Natural killer cell (primary cell): ENCODE results near the gene RNASET2. TPM values are rescaled to one million over a fixed set of nuclear protein-coding genes. Genes with fewer than 3 reads are reported as not detected.

Source experiments
- ATAC-seq, 3 donors: fragments of 150-1000 bp in 2 of 3; fragments of 200-7000 bp in 1 of 3; cut with Tn5 transposase; 1 replicate in 1 of 3; 2 replicates in 2 of 3; pipeline ENCODE4 v1.10.0; 2021; ENCODE audit warnings: mild to moderate bottlenecking in 2 of 3, moderate library complexity in 2 of 3
- DNase-seq, 2 donors: peaks; one replicate each; pipeline versions ENCODE4 v3.0.0 to v3.0.0-alpha.2; 2013 to 2021; ENCODE audit warnings: mixed read lengths in 1 of 2
- H3K27ac ChIP-seq: one replicate; pipeline ENCODE4 v1.5.1; 2013; ENCODE audit warnings: mild to moderate bottlenecking, low read length
- H3K27me3 ChIP-seq: one replicate; pipeline ENCODE4 v1.6.1; 2013; ENCODE audit warnings: low read length; ENCODE audit not compliant: control insufficient read depth, insufficient read depth
- H3K36me3 ChIP-seq: one replicate; pipeline ENCODE4 v1.6.1; 2013; ENCODE audit warnings: low read length; ENCODE audit not compliant: control insufficient read depth, insufficient read depth
- H3K4me1 ChIP-seq: one replicate; pipeline ENCODE4 v1.6.1; 2013; ENCODE audit warnings: low read length; ENCODE audit not compliant: control insufficient read depth, insufficient read depth
- H3K4me3 ChIP-seq: one replicate; pipeline ENCODE4 v1.5.1; 2013; ENCODE audit warnings: low read length
- H3K9me3 ChIP-seq: one replicate; pipeline ENCODE4 v1.6.1; 2013; ENCODE audit warnings: low read length; ENCODE audit not compliant: control insufficient read depth, insufficient read depth
- H3K27ac Mint-ChIP-seq, 2 donors: one replicate each; pipeline ENCODE4 v1.8.0; 2022; ENCODE audit warnings: mild to moderate bottlenecking in 2 of 2, mixed read lengths in 2 of 2, moderate library complexity in 1 of 2
- H3K27me3 Mint-ChIP-seq, 2 donors: one replicate each; pipeline ENCODE4 v1.8.0; 2022; ENCODE audit warnings: low read depth in 2 of 2, mixed read lengths in 2 of 2
- H3K36me3 Mint-ChIP-seq: one replicate; pipeline ENCODE4 v1.8.0; 2022; ENCODE audit warnings: mixed read lengths
- H3K4me1 Mint-ChIP-seq, 2 donors: one replicate each; pipeline ENCODE4 v1.8.0; 2022; ENCODE audit warnings: mixed read lengths in 2 of 2
- H3K4me3 Mint-ChIP-seq: one replicate; pipeline ENCODE4 v1.8.0; 2022; ENCODE audit warnings: mild to moderate bottlenecking, moderate library complexity, mixed read lengths
- H3K9me3 Mint-ChIP-seq, 2 donors: one replicate each; pipeline ENCODE4 v1.8.0; 2022; ENCODE audit warnings: mixed read lengths in 2 of 2
- CTCF ChIP-seq: fragments of 200-600 bp; IDR thresholded peaks from one replicate; pipeline ENCODE4 v1.8.0; 2022; ENCODE audit warnings: antibody characterized with exemption
- WGBS: methylation state at CpG from one replicate; pipeline ENCODE4 v1.1.7; 2013; ENCODE audit warnings: missing lambda C conversion rate; ENCODE audit not compliant: insufficient coverage; 5-methylcytosine and 5-hydroxymethylcytosine counted together
- intact Hi-C: fragments of 100-400 bp; cut with micrococcal nuclease; formaldehyde crosslinking; loops from one replicate; pipeline ENCODE4 v1.14.2; 2022
- total RNA-seq, 4 donors: library from RNA; stranded (reverse); fragments of 120-200 nt in 1 of 4; gene quantifications; one replicate each; pipeline versions ENCODE4 v1.2.3 to v1.2.4, GENCODE V29; 2013 to 2022

The RNASET2 gene
- total RNA-seq, 3 donors from 2014 or later (not counting 1 experiment from before 2014, with no cell fraction given): 65.1 to 106 (median 84.5) TPM

DNA sequence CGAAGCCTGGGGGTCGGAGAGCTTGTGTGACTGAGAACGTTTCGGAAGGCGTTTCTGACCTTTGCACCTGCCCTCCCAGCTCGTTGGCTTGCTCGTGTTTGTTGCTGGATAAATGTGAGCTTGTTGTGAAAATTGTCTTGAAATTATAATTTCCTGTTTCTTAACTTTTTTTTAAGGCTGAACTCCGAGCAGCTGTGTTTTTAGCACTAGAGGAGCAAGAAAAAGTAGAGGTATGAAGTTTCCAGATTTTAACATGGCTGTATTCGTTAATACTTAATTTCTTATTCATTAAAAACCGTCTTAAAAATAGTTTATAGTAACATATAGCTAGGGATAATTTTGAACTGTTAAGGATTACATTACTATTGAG is 43.5 kb upstream of the RNASET2 start:
- H3K4me3 ChIP-seq: peak overlapping the region; percentile 98
- no peak overlapping the region for H3K27ac ChIP-seq
- peaks cover 28% of the 10 kb centered on the region in 2 donors for H3K4me1 Mint-ChIP-seq
- H3K27ac Mint-ChIP-seq: peak overlapping the region; percentile 67 to 87
- no peaks in the 10 kb centered on the region for H3K27me3 ChIP-seq
- WGBS: 0% methylated on average over 7 of the region's 10 CpGs
- H3K4me3 Mint-ChIP-seq: peak overlapping the region; percentile 96
- peaks cover 9% of the 10 kb centered on the region for H3K4me1 ChIP-seq
- no peaks in the 10 kb centered on the region for H3K9me3 ChIP-seq
- no peak for TF ChIP-seq CTCF
- no peak for DNase-seq
- ATAC-seq: no peak
- peaks cover 5% of the 10 kb centered on the region for H3K36me3 ChIP-seq
- intact Hi-C loops: loop anchor here (1.0 to 10.0 kb wide), 2 partner anchors 44 to 375 kb away; partner anchors contain the start of genes RNASET2 and RPS6KA2
- H3K27me3 Mint-ChIP-seq: no peaks in the 10 kb centered on the region
- no peaks in the 10 kb centered on the region for H3K36me3 Mint-ChIP-seq
- no peaks in the 10 kb centered on the region for H3K9me3 Mint-ChIP-seq

GRCh38 chr6:166999145-166999883 is 43.0 kb upstream of the RNASET2 start, which contains the start of gene CEP43:
Gene CEP43, plus strand, starts transcription at chr6:166999397. Its CDS starts 16 bp downstream, at chr6:166999413.
- TF ChIP-seq CTCF: no peak

GRCh38 chr6:166998256-166999144 is 42.1 kb upstream of the RNASET2 start:
- H3K9me3 ChIP-seq: no peaks in the 10 kb centered on the region
- intact Hi-C loops: loop anchor here (1.0 kb wide), 1 partner anchor 42 kb away; the partner anchor contains the start of gene RNASET2
- no peaks in the 10 kb centered on the region for H3K36me3 Mint-ChIP-seq
- H3K4me3 ChIP-seq: peak overlapping the region; percentile 98
- H3K4me1 ChIP-seq: peaks cover 9% of the 10 kb centered on the region
- H3K4me3 Mint-ChIP-seq: peak overlapping the region; percentile 96
- under 1% methylated on average over 96 of the region's 96 CpGs for WGBS
- TF ChIP-seq CTCF: no peak
- no peak overlapping the region for H3K27ac ChIP-seq
- peak overlapping the region in 1 of 2 donors; percentile 67 for H3K27ac Mint-ChIP-seq
- no peaks in the 10 kb centered on the region for H3K9me3 Mint-ChIP-seq
- H3K36me3 ChIP-seq: peaks cover 2% of the 10 kb centered on the region
- no peaks in the 10 kb centered on the region for H3K27me3 ChIP-seq
- no peaks in the 10 kb centered on the region for H3K27me3 Mint-ChIP-seq
- peaks cover 28% of the 10 kb centered on the region in 2 donors for H3K4me1 Mint-ChIP-seq
- DNase-seq: peak; percentile 24 to 29
- ATAC-seq: peak in 1 of 3 donors; percentile 1

More at GRCh38 chr6:166999145-166999883, 43.0 kb upstream of the RNASET2 start, which contains the start of gene CEP43:
- Histone ChIP-seq H3K27ac (peak within 1 kb of the TSS; percentile 32), H3K4me1 (peaks cover 9% of the 10 kb centered on the region), H3K4me3 (peak within 1 kb of the TSS; percentile 98), H3K36me3 (peaks cover 5% of the 10 kb centered on the region), H3K27me3 (no peaks in the 10 kb centered on the region), H3K9me3 (no peaks in the 10 kb centered on the region)
- peak within 1 kb of the TSS; percentile 67 to 87 for H3K27ac Mint-ChIP-seq
- H3K9me3 Mint-ChIP-seq: no peaks in the 10 kb centered on the region
- H3K4me3 Mint-ChIP-seq: peak within 1 kb of the TSS; percentile 96
- H3K4me1 Mint-ChIP-seq: peaks cover 28% of the 10 kb centered on the region in 2 donors
- ATAC-seq (peak; percentile 94 to 98 (median 94)), DNase-seq (peak; percentile 89 to 94)
- H3K27me3 Mint-ChIP-seq: no peaks in the 10 kb centered on the region
- intact Hi-C loops: loop anchor here (1.0 kb wide), 1 partner anchor 43 kb away; the partner anchor contains the start of gene RNASET2
- WGBS: under 1% methylated on average over 93 of the region's 93 CpGs
- no peaks in the 10 kb centered on the region for H3K36me3 Mint-ChIP-seq
